ENCODE results near the gene CRYL1. TPM values are rescaled to one million over a fixed set of nuclear protein-coding genes. Genes with fewer than 3 reads are reported as not detected.

CRYL1 gene
- total RNA-seq, 1 experiment from 2014 or later: 13.4 TPM

DNA sequence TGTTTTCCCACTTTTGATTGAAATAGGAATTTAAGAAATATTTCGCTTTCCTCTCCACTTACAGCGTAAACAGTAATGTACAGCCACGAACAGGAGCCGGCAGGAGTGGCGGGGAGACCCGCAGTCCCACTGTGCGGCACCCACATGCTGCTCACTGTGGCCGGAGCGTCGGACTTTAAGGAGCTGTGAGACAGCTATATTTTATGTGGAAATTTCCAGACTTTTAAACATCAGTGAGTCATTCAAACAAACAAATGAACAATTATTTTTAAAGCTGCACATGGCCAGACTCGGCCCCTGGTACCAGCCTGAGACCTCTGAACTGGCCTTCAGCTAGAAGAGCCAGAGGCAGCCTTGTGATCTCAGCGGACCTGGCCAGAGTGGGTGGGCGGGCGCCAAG, 52.5 kb downstream of the CRYL1 start:
- no peaks in the 10 kb centered on the region for H3K27me3 ChIP-seq (ENCODE audit: control insufficient read depth, insufficient read depth, low read length)
- no peak for DNase-seq (ENCODE audit: low read depth, low spot score)
- in situ Hi-C loops (cut with HindIII; ENCODE audit: low pct_unique_long_range_greater_than_20kb, low sequenced_read_pairs): no loop called here
- peak; percentile 41; the same call in 1 of the 2 replicates for ATAC-seq
- H3K27ac ChIP-seq (ENCODE audit: low read length): peak overlapping the region; percentile 68
- intact Hi-C loops (cut with micrococcal nuclease; ENCODE audit: unreplicated experiment): no loop called here
- BruUV-seq (replicated peaks): no TSS peak
- ChIA-PET CTCF (no interaction called here), POLR2A (no interaction called here)
- H3K4me1 ChIP-seq (ENCODE audit: control insufficient read depth, insufficient read depth, low read length): peaks cover 14% of the 10 kb centered on the region
- no peaks in the 10 kb centered on the region for H3K36me3 ChIP-seq (ENCODE audit: control insufficient read depth, insufficient read depth, low read length)
- TF ChIP-seq, protein P1, sequence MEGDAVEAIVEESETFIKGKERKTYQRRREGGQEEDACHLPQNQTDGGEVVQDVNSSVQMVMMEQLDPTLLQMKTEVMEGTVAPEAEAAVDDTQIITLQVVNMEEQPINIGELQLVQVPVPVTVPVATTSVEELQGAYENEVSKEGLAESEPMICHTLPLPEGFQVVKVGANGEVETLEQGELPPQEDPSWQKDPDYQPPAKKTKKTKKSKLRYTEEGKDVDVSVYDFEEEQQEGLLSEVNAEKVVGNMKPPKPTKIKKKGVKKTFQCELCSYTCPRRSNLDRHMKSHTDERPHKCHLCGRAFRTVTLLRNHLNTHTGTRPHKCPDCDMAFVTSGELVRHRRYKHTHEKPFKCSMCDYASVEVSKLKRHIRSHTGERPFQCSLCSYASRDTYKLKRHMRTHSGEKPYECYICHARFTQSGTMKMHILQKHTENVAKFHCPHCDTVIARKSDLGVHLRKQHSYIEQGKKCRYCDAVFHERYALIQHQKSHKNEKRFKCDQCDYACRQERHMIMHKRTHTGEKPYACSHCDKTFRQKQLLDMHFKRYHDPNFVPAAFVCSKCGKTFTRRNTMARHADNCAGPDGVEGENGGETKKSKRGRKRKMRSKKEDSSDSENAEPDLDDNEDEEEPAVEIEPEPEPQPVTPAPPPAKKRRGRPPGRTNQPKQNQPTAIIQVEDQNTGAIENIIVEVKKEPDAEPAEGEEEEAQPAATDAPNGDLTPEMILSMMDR (IDR thresholded peaks at IDR 0.05): no peak
- TF ChIP-seq, protein P2, sequence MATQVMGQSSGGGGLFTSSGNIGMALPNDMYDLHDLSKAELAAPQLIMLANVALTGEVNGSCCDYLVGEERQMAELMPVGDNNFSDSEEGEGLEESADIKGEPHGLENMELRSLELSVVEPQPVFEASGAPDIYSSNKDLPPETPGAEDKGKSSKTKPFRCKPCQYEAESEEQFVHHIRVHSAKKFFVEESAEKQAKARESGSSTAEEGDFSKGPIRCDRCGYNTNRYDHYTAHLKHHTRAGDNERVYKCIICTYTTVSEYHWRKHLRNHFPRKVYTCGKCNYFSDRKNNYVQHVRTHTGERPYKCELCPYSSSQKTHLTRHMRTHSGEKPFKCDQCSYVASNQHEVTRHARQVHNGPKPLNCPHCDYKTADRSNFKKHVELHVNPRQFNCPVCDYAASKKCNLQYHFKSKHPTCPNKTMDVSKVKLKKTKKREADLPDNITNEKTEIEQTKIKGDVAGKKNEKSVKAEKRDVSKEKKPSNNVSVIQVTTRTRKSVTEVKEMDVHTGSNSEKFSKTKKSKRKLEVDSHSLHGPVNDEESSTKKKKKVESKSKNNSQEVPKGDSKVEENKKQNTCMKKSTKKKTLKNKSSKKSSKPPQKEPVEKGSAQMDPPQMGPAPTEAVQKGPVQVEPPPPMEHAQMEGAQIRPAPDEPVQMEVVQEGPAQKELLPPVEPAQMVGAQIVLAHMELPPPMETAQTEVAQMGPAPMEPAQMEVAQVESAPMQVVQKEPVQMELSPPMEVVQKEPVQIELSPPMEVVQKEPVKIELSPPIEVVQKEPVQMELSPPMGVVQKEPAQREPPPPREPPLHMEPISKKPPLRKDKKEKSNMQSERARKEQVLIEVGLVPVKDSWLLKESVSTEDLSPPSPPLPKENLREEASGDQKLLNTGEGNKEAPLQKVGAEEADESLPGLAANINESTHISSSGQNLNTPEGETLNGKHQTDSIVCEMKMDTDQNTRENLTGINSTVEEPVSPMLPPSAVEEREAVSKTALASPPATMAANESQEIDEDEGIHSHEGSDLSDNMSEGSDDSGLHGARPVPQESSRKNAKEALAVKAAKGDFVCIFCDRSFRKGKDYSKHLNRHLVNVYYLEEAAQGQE (IDR thresholded peaks at IDR 0.05; ENCODE audit: insufficient read depth in 1 of 2, low read depth in 2 of 2, low read length in 1 of 2): no peak
- TF ChIP-seq TCF7L2 (IDR thresholded peaks at IDR 0.05; ENCODE audit: low read depth, low read length) (no peak), POLR2AphosphoS5 (IDR thresholded peaks at IDR 0.05; ENCODE audit: low read depth, low read length) (no peak), SIN3A (IDR thresholded peaks at IDR 0.05; ENCODE audit: borderline replicate concordance, insufficient read depth, low read depth, low read length) (no peak)
- H3K4me3 ChIP-seq (ENCODE audit: low read depth in 2 of 2, low read length in 2 of 2): no peak overlapping the region
- no peaks in the 10 kb centered on the region for H3K9me3 ChIP-seq (ENCODE audit: control insufficient read depth, insufficient read depth, low read depth, low read length)

DNA sequence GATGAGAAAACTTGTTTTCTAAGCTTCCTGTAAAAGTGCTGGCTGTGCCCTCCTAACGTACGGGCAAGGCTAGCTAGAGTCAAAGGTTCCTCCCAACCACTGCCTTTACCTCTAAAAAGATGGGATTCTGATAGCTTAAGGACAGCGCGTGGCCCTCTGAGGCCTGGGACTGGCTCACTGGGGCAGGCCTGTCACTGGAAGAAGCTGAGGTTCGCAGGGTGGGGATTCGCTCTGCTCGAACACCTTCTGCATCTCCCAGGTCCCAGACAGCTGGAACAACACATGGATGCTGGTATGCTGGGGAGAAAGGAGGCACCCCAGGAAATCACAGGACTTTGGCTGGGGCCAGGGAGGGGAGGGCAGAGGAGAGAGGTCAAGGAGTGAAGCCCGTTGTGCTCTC, 53.1 kb downstream of the CRYL1 start:
- no TSS peak for BruUV-seq (replicated peaks)
- H3K4me1 ChIP-seq (ENCODE audit: control insufficient read depth, insufficient read depth, low read length): peaks cover 14% of the 10 kb centered on the region
- intact Hi-C loops (cut with micrococcal nuclease; ENCODE audit: unreplicated experiment) (no loop called here), in situ Hi-C loops (cut with HindIII; ENCODE audit: low pct_unique_long_range_greater_than_20kb, low sequenced_read_pairs) (no loop called here)
- no peaks in the 10 kb centered on the region for H3K9me3 ChIP-seq (ENCODE audit: control insufficient read depth, insufficient read depth, low read depth, low read length)
- DNase-seq (ENCODE audit: low read depth, low spot score): no peak
- H3K36me3 ChIP-seq (ENCODE audit: control insufficient read depth, insufficient read depth, low read length): no peaks in the 10 kb centered on the region
- TF ChIP-seq POLR2AphosphoS5 (IDR thresholded peaks at IDR 0.05; ENCODE audit: low read depth, low read length) (no peak), SIN3A (IDR thresholded peaks at IDR 0.05; ENCODE audit: borderline replicate concordance, insufficient read depth, low read depth, low read length) (no peak), TCF7L2 (IDR thresholded peaks at IDR 0.05; ENCODE audit: low read depth, low read length) (no peak)
- TF ChIP-seq, protein P2 (IDR thresholded peaks at IDR 0.05; ENCODE audit: insufficient read depth in 1 of 2, low read depth in 2 of 2, low read length in 1 of 2): no peak
- TF ChIP-seq, protein P1 (IDR thresholded peaks at IDR 0.05): no peak
- ATAC-seq: no peak
- H3K4me3 ChIP-seq (ENCODE audit: low read depth in 2 of 2, low read length in 2 of 2): no peak overlapping the region
- ChIA-PET CTCF (no interaction called here), POLR2A (no interaction called here)
- H3K27me3 ChIP-seq (ENCODE audit: control insufficient read depth, insufficient read depth, low read length): no peaks in the 10 kb centered on the region
- H3K27ac ChIP-seq (ENCODE audit: low read length): peak overlapping the region; percentile 68

Measured in Panc1 (cell line).